ENCODE data around the gene SYNM.
"Not testable (repeated sequence)": the region's sequence is repeated elsewhere in the genome, so short reads cannot be mapped to it uniquely, and the experiment has no call there.

The SYNM gene

GRCh38 chr15:99109555-99110021, 4.7 kb downstream of the SYNM start:
- DNase-seq: no peak

- no peak for DNase-seq
These were observed 5.2 kb downstream of the SYNM start for GRCh38 chr15:99110093-99110492.

- no peak for DNase-seq
These were observed 5.9 kb downstream of the SYNM start for GRCh38 chr15:99110581-99111320.

GRCh38 chr15:99111641-99112040, 6.8 kb downstream of the SYNM start:
- not testable (repeated sequence) for DNase-seq

- DNase-seq: no peak
These were observed 8.8 kb downstream of the SYNM start for GRCh38 chr15:99113547-99114271.

- no peak for DNase-seq
These were observed 9.8 kb downstream of the SYNM start for GRCh38 chr15:99114511-99115299.

GRCh38 chr15:99115300-99116215, 10.7 kb downstream of the SYNM start:
- no peak for DNase-seq

GRCh38 chr15:99117111-99117510, 12.2 kb downstream of the SYNM start:
- no peak for DNase-seq

- no peak for DNase-seq
These were observed 12.8 kb downstream of the SYNM start for GRCh38 chr15:99117563-99118257.

- no peak for DNase-seq
These were observed 13.4 kb downstream of the SYNM start for GRCh38 chr15:99118258-99118632.

GRCh38 chr15:99118801-99119546, 14.1 kb downstream of the SYNM start:
- no peak for DNase-seq

- no peak for DNase-seq
These were observed 15.3 kb downstream of the SYNM start for GRCh38 chr15:99120050-99120777.

GRCh38 chr15:99121207-99121606, 16.3 kb downstream of the SYNM start:
- DNase-seq: no peak

GRCh38 chr15:99121691-99122410, 17.0 kb downstream of the SYNM start:
- no peak for DNase-seq

GRCh38 chr15:99122831-99123712, 18.2 kb downstream of the SYNM start:
- DNase-seq: peak; percentile 32

GRCh38 chr15:99123713-99124451, 19.0 kb downstream of the SYNM start:
- peak; percentile 80 for DNase-seq

- DNase-seq: no peak
These were observed 19.8 kb downstream of the SYNM start for GRCh38 chr15:99124641-99125040.

Data from DMS53 (cell line).